ENCODE measurements around the gene ARHGEF4. TPM values are rescaled to one million over a fixed set of nuclear protein-coding genes. Genes with fewer than 3 reads are reported as not detected.
A peak's percentile ranks its signal among the peaks of the same experiment; 100 is the strongest.

ARHGEF4 gene
- total RNA-seq, 1 experiment from 2014 or later: 0.72 TPM

DNA sequence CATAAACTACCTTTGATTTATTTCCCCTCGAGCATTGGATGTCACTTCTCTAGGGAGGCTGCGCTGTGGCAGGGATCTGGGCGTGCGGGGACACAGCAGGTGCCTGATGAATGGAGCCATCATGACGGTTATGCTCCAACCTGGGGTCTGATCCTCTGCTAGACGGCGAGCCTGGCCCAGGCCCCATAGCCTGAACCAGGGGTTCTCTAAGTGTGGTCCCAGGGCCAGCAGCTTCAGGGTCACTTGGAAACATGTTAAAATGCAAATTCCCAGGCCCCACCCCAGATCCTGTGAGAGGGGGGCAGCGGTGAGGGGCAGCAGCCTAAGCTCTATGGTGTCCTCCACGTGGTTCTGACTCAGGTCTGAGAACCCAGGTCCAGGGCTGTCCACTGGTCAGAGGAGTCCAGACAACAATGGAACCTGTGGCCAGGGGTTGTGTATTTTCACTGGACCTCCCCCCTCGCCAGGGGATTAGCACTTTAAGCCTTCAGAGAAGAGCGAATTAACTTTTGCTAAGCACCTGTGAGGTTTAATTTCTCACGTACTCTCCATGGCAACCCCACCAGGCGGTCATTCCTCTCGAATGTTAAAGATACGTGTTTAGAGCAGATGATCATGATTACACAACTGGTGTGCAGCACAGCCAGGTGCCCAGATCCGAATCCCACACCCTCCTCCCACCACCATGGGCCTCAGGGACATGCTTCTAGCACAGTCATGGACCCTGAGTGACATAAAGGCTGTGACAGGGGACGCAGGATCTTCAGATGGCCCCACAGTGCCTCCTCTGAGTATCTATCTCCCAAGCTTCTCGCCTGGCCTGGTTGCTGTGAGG lies 1.6 kb upstream of the ARHGEF4 start:
- no peak for DNase-seq (ENCODE audit: low read depth)

DNA sequence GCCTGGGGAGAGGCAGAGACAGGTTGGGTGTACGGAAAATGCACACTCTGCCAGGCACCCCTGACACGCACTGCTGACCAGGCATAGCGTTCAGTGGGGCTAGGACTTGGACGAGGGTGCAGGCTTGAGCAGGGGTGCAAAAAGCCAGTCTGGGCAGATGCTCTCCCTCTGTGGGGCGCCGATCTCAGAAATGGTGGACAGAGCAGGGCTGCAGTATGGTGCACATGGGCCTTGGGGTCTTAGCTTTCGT lies 1.0 kb upstream of the ARHGEF4 start:
- DNase-seq (ENCODE audit: low read depth): no peak

DNA sequence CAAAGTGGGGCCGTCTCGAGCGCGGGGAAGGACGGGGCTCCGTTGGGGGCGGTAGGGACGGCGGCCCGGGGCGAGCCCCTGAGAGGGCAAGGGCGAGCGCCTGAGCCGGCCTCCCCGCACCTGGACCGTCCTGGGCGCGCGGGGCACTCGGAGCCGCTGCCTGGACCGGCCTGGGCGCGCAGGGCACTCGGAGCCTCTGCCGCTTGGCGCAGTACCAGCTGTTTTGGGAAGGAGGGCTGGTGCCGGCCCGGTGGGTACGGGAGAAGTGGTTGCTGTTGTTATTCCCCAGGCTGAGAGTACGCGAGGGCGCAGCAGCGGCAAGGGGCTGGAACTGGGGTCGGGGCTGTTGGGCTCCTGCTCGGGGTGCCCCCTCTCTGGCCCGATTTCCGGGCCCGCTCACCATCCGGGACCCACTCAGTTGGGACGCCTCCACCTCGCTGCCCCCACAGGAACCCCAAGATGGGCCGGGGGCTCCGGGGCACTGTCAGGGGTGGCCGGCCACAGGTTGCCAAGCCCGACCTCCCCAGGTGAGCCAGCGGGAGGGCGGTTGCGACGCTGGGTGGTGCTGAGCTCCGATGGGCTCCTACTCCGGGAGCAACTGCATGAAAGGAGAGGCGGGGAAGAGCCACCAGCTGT lies 579 bp downstream of the ARHGEF4 start:
- DNase-seq (ENCODE audit: low read depth): no peak

DNA sequence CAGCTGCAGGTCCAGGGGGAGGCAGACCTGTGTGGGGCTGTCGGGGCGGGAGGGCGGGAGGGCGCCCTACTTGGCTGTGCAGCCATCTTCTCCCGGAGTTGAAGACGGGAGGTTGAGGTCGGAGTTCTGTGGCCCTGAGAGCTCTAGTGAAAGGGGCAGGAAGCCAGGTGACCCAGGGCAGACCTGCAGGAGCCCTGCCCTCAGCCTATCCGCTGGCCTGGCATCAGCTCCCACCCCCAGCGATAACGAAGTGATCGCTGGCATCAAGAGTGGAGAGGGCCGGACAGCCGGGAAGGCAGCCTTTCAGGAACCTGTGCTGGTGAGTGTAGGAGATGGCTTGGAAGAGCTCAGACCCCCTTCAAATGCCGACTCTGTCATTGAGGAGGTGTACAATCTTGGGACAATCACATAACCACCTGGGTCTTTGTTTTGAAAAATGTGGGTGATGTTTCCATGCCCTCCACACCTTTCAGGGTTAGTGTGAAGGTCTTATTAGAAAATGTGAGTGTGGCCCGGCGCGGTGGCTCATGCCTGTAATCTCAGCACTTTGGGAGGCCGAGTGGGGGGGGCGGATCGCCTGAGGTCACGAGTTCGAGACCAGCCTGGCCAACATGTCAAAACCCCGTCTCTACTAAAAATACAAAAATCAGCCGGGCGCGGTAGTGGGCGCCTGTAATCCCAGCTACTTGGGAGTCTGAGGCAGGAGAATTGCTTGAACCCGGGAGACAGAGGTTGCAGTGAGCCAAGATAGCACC lies 1.3 kb downstream of the ARHGEF4 start:
- DNase-seq (ENCODE audit: low read depth): no peak

DNA sequence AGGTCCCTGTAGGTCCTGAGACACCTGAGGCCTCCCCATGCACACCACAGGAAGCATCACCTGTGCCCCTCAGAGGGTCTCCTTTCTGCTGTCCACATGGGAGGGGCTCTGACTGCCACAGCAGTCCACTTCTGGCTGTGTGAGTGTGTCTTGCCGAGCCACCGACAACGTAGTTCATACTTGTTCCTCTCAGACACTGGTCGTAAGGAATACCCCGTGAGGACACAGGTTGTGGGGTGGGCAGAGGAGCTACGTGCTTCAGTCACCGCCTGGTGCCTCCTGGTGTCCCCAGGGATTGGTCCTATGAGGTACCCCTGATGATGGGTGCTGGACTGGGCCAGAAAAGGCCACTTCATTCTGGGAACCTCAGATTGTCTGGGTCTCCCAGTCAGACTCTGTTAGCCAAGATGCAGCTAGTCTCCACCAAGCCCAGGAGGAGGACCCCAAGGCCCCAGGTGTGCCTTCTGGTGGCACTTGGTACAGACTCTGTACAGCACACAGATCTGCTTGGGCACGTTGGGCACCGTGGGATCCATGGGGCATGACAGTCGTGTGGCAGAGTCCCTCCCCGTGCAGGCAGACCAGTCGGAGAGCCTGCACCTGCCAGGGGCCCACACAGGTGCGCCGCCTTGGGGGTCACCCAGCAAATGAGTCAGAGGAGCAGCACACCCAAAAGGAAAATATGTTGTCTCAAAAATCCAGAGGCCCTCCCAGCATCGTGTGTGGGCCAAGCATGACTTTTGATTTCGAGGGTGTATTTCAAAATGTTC lies 2.5 kb downstream of the ARHGEF4 start:
- no peak for DNase-seq (ENCODE audit: low read depth)

DNA sequence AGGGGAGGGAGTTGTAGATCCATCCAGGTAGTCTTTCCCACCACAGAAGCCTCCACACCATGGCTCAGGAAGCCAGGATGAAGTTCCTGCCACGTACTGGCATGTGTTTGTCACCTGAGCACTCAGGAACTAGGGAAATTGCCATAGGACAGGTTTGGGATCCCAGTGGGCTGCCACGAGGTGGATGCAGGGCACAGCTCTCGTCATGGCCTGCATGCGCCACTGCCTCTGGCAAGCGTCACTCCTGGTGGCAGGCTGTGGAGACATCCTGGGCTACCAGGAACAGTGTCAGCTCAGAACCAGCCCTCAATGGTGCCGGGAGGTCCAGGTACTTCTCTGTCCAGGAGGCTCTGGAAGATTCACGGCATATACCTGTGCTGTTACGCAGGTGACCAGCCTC lies 3.8 kb downstream of the ARHGEF4 start:
- DNase-seq (ENCODE audit: low read depth): no peak

DNA sequence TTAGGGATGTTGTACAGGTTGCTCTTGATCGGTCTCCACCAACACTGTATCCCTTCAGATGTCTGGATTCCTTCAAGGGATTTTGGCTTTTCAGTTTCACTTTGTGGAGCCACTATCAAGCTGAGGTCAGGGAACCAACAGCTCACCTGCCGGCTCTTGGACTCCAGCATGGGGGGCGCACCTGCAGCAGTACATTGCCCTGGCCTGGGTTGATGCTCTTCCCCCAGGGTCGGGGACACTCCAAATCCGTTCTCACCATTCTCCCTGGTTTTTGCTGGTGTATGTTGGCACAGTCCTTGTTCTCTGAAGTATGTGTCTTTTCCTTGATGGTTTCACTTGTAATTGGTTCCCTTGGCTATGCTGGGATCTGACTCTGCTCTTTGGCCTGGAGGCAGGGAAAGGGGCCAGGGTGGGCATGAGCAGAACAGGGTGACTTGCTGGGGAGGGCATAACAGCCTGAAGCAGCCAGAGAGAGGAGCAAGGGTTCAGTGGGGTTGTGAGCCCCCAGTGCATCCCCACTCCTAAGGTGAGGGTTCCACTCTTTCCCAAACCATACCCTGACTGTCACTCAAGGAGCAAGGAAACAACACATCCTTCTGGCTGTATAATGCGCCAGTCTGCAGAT lies 5.1 kb downstream of the ARHGEF4 start:
- no peak for DNase-seq (ENCODE audit: low read depth)

DNA sequence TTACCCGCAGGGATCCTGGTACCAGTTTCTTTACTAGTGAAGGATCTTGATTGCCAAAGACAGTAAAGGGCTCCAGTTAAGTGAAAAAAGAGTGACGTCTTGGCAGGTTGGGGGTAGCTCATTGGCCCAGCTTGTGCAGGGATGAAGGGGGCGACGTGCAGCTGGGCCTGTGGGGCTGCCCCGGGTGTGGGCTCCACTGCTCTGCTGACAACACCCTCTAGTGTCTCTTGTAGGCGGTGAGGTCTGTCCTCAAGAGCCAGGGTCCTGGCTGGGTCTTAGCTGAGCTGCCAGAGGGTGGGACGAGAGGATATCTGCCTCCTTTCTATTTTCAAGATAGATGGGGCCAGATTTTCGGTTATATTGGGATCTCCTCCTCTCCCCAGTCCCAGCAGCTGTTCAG lies 6.1 kb downstream of the ARHGEF4 start:
- DNase-seq (ENCODE audit: low read depth): no peak

DNA sequence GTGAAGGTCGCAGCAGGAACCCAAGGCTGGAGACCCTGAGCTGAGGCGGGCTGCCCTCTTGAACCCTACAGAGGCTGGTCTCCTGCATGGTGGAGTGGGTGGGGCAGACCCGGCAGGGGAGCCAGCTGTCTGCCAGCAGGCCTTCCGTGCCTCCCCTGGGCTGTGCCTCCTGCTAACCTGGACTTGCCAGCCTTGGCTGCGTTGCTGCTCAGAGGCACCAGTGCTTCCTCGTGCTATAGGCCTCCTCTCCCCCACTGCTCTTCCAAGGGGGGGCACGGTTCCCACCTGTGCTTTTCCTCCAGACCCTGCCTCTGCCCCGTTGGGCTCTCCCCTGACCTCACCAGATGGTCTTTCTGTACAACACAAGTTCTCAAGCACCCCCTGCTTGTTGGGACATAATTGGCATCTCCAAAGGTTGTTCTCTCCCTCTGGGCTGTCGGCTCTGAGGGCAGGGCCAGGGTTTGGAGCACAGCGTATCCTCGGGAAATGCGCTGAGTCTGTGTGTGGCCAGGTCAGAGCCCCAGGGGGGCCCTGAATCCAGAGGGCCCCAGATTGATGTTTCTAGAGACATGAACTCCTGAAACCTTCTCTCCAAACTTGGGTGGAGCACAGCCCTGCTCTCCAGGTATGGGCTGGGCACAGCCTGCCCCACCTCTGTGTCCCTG lies 6.7 kb downstream of the ARHGEF4 start:
- no peak for DNase-seq (ENCODE audit: low read depth)

DNA sequence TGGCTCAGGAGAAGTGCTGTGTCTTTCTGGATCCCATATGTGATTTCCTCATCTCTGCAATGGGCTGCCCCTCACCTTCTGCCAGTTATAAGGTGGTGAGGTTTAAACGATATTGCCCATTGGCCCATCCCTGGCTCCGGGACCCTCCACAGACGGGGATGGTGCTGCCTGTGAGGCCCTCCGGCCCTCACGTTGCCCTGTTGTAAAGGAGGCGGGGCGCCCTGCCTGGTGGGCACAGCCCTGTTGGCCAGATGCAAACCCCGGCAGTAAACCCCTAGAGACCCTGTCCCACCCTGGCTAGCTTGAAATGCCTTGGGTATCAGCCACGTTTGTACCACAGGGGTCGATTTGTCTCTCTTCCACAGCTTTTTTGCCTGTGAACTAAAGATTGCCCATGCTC lies 7.4 kb downstream of the ARHGEF4 start:
- DNase-seq (ENCODE audit: low read depth): no peak

DNA sequence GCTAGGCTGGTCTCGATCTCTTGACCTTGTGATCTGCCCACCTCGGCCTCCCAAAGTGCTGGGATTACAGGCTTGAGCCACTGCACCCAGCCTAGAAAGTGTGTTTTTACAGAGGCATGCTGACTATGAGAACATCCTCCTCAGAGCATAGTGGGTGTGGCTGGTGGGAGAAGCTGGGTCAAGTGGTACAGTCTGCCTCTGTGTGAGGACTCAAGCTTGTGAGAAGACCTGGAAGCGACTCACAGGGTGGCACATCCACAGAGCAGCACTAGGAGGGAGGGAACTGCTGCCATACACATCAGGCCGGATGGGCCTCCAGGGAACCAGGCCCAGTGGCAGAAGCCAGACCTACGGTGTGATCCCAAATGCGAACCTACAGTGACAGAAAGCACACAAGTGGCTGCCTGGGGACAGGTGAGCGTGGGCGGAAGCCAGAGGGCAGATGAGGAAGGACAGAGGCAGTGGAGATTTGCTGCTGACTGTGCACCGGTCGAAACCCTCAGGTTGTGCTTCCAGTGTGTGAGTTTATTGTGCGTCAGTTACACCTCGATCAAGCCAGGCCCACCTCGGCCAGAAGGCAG lies 8.9 kb downstream of the ARHGEF4 start:
- peak; percentile 58 for DNase-seq (ENCODE audit: low read depth)

DNA sequence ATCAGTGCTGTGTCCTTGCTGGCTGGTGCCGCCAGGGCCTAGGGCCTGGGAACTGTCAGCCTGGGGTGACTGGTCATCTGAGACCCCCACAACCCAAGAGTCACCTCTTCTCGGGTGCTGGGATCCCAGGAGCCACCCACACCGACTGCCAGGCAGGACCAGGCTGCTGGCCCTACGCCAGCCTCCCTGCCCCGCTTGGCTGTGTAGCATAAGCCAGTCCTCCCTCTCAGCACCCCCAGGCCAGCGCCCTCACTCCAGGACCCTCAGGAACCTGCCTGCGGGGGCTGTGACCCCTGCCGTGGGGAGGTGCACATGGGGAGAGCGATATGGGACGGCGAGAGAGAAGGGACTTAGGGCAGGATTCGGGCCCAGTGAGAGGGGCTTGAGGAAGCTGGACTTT lies 9.5 kb downstream of the ARHGEF4 start:
- no peak for DNase-seq (ENCODE audit: low read depth)

DNA sequence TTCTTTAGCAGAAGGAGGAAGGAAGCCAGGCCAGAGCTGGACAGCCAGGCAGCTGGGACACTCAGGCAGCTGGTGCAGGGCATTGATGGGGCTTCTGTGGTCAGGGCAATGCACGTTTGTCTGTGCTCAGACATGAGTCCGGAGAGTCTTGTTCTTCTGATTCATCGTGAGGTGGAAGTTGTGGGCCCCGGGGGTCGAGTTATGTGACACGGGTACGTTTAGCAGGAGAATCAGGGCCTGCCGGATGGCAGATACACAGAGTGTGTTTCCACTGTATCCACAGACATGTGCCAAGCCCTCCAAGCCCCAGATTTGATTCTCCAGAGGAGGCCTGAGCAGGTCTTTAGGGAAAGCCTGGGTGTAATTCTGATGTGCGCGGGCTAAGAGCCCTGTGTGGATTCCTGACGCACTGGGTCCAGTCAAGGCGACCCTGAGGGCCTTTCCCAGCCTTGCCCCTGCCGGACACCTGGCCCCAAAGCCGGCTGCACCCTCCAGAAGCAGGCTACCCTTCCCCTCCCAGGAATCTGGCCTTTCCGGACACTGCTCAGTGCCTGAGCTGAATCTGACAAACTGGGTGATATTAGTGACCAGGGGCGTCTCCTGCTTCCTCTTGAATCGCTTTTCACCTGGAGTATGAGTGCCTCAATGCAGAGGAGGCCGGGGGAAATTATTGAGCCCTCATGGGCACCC lies 10.1 kb downstream of the ARHGEF4 start:
- peak; percentile 80 for DNase-seq (ENCODE audit: low read depth)

DNA sequence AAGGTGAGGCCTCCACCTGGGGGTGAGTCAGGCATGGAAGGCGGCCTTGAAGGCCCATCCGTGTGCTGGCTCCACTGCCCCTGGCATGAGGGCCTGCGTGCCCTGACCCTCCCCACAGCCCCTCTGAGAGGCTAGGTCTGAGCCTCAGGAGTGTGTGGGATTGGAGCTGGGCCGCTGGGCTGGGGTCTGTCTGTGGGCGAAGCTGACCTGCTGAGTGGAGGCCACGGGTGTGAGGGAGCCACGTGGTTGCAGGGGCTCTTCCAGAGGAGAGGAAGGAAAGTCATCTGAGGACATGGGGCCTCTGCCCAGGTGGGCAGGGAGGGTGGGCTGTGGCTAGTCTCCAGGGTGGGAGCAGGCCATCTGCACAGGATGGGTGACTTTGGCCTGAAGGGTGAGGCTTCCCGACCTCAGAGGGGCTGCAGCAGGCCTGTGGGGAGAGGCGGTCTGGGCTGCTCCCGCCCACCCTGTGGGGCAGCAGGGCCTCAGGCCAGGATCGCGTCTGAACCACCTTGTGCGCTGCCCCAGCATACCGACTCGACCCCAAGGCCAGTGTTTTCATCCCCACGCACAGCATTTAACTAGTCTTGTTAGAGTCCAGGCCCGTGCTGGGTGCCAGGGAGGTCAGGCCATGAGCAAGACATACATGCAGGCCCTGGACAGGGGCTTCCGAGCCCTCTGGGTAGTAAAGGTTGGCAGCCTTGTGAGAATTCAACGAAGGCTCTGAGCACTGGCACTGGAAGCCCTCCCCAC lies 11.2 kb downstream of the ARHGEF4 start:
- DNase-seq (ENCODE audit: low read depth): no peak

DNA sequence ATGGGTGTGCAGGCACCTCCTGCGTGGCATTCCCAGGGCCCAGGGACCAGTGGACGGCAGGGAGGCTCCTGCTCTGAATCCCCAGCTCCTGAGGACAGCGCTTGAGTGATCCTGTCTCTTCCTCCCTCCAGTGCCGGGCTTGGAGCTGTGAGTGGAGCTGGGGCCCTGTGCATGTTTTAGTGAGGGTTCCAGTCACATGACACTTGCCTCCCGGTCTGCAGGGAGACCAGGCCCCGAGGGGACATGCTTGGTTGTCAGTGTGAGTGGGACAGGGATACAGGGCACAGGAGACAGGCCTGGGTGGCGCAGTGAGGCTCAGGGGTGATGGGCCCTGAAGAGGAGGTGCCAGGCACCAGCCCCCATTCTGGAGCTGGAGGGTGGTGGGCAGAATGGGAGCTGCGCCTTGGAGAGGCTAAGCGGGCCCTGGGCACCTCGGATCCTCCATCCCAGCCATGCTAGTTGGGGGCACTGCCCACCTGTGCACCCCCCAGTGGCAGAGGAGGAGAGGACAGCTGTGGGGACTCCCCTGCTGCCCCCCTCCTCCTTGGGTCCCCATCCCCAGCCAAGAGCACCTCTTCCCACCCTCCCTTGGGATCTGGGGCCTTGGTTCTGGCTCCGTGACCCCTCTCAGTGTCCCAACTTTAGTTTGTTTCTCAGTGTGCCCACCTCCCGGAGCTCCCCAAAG lies 12.0 kb downstream of the ARHGEF4 start:
- no peak for DNase-seq (ENCODE audit: low read depth)

DNA sequence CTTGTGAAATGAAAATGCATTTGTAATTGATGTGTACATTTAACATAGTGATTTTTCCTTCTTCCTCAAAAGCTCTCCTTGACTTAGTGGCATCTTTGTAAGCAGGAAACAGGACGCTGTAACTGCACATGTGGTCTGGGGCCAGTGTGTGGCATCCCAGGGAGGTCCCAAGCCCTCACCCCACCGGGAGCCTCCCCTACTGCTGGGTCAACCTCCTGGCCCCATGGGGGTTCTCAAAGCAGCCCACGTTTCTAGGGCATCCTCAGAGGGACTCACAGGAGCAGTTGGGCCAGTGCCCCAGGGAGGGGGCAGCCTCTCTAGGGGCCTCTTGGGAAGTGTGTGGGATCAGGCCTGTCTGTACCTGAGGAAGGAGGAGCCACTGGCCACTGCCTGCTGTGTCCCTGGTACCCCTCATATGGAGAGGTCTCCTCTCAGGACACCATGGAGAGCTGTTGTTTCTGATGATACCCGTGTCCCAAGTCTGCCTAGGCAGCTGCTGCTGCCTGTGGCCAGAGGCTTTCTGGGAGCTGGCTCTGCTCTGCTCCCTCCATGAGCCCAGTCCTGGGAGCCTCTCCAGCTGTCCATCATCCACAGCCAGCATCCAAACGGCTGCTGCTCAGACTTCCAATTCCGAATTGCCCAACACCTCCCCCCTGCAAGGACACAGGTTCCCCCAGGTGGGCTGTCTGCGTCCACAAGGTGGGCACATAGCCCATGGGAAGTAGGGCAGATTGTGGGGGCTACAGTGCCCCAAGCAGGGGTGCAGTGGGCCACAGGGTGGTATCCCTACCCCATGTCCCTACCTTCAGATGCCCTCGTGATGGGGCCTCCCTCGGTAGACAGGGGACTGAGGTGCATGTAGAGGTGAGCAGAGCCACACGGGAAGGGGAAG lies 13.4 kb downstream of the ARHGEF4 start:
- no peak for DNase-seq (ENCODE audit: low read depth)
